Stimulated activated CD4-positive, alpha-beta T cell treated with anti-CD3 and anti-CD28 coated beads, Interleukin-12 subunit alpha, Interleukin-12 subunit beta, amount 100 ng/mL, for 24 hours (primary cell): Measurements from ENCODE around the gene P2RY8.
"Not testable (repeated sequence)": the region's sequence is repeated elsewhere in the genome, so short reads cannot be mapped to it uniquely, and the experiment has no call there.

Experiments used
- DNase-seq, 2 experiments: peaks; one replicate each; pipeline ENCODE4 v3.0.0-alpha.2; 2020; ENCODE audit warnings: low read depth in 2 of 2

The P2RY8 gene

DNA sequence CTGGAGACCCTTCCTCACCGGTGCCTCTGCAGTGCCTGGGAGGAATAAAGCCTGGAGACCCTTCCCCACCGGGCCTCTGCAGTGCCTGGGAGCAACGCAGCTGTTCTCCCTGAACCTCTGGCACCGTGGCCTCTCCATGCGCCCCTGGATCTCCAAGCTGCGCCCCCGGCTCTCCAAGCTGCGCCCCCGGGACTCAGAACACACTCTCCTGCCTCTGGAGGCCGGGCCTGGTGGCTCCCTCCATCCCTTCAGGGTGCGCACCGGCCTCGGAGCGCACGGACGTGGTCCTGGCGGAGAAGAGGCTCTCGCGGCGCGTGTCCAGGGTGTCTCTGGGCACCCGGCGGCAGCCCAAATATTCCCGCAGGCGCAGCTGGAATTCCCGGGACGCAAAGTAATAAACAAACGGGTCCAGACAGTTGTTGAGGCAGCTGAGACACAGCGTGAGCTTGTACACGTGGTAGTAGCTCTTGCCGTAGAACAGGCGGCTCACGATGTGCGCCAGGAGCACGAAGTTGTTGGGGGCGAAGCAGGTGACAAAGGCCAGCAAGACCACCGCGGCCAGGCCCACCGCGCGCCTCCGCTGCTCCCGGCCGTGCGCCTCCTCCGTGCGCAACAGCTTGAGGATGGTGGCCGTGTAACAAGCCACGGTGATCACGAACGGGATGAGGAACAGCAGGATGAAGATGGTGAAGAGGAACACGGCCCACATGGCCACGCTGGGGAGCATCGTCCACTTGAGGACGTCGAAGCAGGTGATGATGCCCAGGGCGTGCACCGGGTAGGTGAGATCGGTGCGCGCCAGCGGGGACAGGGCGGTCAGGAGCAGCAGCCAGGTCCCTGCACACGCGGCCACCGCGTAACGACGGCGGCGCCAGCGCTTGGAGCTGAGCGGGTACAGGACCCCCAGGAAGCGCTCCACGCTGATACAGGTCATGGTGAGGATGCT lies 71.4 kb downstream of the P2RY8 start:
- no peak for DNase-seq

DNA sequence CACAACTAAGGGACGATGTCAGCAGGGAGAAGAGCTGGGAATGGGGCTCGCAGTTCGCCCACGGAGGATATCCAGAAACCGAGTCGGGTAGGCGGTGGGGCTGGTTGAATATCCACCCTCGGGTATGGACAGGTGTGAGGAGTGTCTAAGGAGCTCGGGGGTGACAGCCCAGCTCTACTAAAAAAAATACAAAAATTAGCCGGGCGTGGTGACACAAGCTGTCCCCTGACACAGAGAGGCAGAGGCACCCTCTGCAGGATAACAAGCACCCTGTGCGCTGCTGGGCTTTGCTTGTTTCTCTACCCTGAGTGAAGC lies 72.1 kb downstream of the P2RY8 start:
- DNase-seq, result no peak

DNA sequence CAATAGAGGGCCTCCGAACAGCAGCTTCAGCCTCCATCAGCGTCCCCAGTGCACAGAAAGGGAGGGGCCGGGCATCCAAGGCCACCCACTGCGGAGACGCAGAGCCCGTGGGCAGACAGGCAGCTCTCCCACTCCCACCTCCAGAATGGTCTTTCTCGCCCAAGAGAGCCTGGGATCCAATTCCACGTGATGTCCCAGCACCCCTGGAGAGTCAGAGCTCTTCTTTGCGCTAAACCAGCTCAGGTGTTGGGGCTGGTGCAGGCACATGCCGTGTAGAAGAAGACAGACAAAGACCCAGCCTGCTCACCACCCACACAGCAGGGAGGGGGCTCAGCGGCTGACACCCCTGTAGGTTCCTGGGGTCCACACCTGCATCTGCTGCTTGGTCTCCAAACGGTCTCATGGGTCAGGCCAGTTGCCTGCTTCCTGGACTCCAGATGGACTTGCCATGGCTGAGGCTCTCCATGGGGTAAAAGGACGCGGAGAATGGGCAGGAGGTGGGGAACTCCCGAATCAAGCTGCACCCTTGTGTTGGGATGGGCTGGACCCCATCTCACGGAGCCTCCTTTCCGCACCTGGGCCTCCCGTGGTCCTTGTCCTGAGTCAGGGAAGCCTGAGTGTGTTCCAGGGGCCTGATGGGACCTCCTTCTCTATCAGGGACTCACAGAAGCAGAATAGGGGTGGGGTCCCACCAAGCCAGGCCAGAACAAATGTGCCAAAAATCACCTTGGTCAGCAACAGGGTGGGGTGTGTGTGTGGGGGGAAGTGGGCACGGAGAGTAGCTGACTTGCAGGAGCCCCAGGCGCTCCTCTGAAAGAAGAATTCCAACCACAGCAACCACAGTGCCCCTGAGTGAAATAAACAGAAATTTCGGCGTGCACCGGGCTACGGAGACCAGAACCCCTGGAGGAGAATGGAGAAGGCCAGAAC lies 72.7 kb downstream of the P2RY8 start:
- DNase-seq, result no peak

DNA sequence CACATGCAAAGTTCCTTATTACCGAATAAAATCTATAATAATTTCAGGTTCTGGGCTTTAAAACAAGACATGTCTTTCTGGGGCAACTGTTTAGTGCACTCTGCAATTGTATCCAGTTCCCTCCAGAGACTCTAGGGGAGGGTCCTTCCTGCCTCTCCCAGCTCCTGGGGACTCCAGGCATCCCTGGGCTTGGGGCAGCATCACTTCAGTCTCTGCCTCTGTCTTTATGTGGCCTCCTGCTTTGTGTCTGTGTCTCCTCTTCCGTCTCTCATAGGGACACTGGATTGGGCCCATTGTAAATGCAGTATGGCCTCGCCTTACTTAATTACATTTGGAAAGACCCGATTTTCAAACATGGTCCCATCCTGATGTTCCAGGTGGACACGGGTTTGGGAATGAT lies 73.4 kb downstream of the P2RY8 start:
- DNase-seq, result no peak

DNA sequence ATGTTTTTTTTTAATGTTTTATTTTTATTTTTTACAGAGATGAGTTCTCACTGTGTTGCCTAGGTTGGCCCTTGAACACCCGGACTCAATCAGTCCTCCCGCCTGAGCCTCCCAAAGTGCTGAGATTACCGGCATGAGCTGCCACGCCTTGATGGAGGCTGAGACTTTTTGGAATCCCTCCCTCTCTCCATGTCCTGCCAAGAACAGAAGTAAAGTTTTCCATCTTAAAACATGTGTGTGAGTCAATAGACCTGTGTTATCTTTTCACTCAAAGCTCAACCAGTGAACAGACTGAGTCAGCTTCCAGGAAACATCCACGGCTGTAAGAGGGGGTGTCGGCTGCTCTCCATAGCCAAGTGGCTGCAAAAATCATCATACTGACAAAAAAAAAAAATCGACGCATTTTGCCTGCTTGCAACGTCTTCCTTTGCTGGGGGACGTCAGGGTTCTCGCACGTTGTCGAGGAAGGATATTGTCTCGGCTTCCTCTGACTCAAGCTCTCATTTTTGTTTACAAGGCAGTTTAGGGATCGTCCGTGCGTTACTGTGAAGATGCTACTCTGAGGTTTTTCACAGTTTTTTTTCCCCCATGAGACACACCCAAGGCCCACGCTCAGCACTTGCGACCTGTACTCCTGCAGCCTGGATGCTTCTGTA lies 74.3 kb downstream of the P2RY8 start:
- DNase-seq, result peak; percentile 51 to 55

DNA sequence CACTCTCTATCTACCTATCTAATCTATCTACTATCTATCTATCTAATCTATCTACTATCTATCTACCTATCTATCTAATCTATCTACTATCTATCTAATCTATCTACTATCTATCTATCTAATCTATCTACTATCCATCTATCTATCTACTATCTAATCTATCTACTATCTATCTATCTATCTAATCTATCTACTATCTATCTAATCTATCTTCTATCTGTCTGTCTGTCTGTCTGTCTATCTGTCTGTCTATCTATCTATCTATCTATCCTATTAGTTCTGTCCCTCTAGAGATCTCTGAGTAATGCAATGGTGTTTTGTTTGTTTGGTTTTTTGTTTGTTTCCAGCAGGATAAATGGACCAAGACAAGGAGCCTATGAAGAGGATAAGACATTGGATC lies 74.9 kb downstream of the P2RY8 start:
- no peak for DNase-seq

DNA sequence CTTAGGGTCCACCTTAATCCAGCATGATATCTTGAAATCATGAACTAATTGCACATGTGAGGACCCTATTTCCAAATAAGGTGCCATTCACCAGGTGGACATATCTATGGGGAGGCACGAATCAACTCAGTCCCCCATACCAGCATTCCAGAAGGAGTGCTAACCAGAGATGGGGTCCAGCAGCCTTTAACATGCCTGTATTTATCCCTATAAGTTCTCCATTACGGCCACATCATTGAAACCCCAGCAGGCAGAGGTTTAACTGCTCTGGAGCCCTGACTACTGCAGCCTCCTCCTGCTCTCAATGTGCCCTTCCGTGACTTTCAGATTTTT lies 81.1 kb downstream of the P2RY8 start:
- DNase-seq, result no peak

DNA sequence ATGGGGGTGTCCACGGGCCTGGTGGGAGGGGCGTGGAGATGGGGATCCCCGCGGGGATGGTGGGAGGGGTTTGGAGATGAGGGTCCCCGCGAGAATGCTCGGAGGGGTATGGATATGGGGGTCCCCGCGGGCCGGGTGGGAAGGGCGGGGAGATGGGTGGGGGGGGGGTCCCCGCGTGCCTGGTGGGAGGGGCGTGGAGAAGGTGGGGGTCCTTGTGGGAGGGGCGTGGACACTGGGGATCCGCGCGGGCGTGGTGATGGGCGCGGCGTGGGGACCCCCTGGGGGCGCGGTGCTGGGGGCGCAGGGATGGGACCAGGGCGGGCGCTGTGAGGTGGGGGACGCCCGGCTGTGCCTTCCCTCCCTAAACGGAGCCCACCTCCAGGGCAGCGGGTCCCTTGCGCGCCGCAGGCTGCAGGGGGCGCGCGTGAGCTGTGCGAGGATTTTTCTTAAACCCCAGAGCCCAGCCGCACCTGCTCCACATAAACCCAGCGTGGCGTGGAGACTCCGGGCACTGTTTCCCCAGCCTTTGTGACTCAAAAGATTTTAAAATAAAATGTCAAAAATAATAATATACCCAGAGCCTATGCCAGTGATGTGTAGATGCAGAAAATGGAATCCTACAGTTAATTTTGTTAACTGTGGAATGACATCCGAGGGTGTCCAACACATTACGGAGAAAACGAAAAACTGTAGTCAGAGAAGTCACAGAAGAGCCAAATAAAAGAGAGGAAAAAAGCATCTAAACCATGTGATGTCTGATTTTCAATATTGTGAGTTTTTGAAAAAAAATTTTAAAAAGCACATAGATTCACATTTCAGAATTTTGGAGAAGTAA lies 82.8 kb downstream of the P2RY8 start:
- DNase-seq, result peak; percentile 81 to 90

DNA sequence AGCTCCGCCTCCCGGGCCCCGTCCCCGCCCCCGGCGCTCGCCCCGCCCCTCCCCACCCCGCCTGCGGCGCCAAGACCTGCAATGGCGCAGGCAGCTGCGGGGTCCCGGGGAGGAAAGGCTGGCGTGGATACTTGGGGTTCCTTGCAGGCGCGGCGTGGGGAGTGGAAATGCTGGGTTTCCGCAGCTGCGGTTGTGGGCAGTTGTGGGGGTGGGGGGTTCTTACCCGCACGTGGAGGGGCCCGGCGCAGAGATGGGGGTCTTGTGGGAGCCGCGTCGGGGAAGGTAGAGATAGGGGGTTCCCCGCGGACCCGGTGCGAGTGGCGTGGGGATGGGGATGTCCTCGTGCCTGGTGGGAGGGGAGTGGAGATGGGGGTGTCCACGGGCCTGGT lies 83.6 kb downstream of the P2RY8 start:
- no peak for DNase-seq

DNA sequence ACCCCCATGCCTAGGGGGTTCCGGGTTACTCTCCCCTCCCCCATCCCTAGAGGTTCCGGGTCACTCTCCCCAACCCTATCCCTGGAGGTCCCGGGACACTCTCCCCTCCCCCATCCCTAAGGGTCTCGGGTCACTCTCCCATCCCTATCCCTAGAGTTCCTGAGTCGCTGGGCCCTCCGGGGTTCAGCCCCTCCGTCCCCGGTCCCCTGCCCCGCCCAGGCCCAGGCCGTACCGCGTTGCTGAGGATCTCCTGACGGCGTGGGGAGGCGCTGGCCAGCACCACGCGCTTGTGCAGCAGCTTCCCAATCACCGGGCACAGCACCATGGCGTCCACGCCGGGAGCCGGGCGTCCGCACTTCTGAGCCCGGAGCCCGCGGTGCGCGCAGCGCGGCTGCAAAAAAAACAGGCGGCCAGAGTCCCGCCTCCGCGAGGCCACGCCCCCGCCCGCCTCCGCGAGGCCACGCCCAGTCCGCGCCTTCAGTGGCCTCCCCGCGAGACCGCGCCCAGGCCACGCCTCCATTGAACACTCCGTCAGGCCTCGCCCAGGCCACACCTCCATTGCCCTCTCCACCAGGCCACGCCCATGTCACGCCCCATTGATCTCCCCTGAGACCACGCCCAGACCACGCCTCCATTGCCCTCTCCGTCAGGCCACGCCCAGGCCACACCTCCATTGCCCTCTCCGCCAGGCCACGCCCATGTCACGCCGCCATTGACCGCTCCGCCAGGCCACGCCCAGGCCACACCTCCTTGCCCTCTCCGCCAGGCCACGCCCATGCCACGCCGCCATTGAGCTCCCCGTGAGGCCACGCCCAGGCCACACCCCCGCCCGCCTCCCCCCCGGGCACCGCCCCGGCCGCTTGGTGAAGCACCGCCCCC lies 84.2 kb downstream of the P2RY8 start, which contains the start of gene ASMTL:
Gene ASMTL (minus strand): TSS at position 394 of the 879 bp plus-strand sequence. CDS start 69 bp downstream, at position 325.
- peak; percentile 100 for DNase-seq

DNA sequence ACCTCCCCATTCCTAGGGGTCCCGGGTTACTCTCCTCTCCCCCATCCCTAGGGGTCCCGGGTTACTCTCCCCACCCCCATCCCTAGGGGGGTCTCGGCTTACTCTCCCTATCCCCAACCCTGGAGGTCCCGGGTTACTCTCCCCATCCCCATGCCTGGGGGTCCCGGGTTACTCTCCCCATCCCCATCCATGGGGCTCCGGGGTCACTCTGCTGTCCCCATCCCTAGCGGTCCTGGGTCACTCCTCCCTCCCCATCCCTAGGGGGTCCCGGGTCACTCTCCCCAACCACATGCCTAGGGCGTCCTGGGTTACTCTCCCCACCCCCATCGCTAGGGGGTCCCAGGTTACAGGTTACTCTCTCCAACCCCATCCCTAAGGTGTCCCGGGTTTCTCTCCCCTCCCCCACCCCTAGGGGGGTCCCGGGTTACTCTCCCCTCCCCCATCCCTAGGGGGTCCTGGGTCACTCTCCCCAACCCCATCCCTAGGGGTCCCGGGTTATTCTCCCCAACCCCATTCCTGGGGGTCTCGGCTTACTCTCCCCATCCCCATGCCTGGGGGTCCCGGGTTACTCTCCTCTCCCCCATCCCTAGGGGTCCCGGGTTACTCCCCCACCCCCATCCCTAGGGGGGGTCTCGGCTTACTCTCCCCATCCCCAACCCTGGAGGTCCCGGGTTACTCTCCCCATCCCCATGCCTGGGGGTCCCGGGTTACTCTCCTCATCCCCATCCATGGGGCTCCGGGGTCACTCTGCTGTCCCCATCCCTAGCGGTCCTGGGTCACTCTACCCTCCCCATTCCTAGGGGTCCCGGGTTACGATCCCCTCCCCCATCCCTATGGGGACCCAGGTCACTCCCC lies 85.1 kb downstream of the P2RY8 start:
- DNase-seq, result no peak

DNA sequence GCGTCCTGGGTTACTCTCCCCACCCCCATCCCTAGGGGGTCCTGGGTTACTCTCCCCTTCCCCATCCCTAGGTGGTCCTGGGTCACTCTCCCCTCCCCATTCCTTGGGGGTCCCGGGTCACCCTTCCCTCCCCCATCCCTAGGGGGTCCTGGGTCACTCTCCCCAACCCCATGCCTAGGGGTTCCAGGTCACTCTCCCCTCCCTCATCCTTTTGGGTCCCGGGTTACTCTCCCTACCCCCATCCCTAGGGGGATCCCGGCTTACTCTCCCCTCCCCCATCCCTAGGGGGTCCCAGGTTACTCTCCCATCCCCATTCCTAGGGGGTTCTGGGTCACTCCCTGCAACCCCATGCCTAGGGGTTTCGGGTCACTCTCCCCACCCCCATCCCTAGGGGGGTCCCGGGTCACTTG lies 85.7 kb downstream of the P2RY8 start:
- DNase-seq, result no peak

DNA sequence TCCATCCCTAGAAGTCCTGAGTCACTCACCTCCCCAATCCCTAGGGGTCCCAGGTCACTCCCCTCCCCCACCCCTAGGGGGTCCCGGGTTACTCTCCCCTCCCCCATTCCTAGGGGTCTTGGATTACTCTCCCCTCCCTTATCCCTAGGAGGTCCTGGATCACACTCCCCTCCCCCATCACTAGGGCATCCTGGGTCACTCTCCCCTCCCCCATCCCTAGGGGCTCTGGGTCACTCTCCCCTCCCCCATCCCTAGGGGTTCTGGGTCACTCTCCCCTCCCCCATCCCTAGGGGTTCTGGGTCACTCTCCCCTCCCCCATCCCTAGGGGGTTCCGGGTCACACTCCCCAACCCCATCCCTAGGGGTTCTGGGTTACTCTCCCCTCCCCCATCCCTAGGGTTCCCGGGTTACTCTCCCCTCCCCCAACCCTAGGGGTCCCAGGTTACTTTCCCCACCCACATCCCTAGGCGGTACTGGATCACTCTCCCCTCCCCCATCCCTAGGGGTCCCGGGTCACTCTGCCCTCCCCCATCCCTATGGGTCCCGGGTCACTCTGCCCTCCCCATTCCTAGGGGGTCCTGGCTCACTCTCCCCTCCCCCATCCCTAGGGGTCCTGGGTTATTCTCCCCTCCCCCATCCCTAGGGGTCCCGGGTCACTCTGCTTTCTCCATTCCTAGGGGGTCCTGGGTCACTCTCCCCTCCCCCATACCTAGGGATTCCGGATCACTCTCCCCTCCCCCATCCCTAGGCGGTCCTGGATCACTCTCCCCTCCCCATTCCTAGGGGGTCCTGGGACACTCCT lies 86.4 kb downstream of the P2RY8 start:
- no peak for DNase-seq

DNA sequence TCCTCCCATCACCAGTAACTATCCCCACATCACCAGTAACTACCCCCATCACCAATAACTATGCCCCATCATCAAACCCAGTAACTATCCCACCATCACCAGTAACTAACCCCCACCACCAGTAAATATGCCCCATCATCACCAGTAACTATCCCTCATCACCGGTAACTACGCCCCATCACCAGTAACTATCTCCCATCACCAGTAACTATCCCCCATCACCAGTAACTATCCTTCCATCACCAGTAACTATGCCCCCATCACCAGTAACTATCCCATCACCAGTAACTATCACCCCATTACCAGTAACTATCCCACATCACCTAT lies 87.2 kb downstream of the P2RY8 start:
- no peak for DNase-seq

DNA sequence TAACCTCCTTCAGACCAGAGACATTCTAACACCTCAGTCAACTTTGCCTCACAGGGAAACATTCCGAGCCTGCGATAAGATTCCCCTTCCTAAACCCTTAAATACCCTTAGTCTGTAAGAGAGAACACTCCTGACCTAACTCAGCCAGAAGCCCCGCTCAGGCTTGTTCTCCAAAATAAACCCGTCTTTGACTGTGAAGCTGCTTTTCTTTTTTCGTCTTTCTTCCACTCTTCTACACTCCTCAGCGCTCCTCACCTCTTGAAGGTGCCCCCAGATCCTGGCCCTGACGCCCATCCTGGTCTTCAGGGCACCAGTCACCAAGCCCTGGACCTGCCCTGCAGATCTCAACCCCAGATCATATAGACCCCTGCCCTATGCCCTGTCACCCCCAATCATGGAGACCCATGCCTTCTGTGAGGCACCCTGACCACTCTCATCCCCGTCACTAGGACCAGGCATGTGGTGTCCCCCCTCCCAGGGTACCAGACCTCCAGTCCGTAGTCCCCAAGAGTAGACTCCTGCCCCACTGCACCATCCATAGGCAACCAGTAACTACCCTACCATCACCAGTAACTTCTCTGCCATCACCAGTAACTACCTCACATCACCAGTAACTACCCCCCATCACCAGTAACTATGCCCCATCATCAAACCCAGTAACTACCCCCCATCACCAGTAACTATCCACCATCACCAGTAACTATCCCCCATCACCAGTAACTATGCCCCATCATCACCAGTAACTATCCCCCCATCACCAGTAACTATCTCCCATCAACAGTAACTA lies 87.8 kb downstream of the P2RY8 start:
- DNase-seq, result no peak

DNA sequence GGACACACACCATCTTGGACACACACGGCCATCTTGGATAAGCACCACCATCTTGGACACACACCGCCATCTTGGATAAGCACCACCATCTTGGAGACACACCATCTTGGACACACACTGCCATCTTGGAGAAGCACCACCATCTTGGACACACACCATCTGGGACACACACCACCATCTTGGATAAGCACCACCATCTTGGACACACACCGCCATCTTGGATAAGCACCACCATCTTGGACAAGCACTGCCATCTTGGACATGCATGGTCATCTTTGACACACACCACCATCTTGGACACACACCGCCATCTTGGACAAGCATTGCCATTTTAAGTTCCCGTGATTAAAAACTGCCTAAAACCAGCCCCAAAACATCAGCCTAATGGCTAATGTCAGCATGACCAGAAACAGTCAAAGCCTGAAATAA lies 88.4 kb downstream of the P2RY8 start:
- DNase-seq, result not testable (repeated sequence)

DNA sequence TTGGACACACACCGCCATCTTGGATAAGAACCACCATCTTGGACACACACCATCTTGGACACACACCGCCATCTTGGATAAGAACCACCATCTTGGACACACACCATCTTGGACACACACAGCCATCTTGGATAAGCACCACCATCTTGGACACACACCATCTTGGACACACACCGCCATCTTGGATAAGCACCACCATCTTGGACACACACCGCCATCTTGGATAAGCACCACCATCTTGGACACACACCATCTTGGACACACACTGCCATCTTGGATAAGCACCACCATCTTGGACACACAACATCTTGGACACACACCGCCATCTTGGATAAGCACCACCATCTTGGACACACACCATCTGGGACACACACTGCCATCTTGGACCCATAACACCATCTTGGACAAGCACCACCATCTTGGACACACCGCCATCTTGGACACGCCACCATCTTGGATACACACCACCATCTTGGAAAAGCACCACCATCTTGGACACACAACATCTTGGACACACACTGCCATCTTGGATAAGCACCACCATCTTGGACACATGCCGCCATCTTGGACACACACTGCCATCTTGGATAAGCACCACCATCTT lies 88.9 kb downstream of the P2RY8 start:
- not testable (repeated sequence) for DNase-seq
